Measurements from ENCODE around the gene C1orf226. TPM values are rescaled to one million over a fixed set of nuclear protein-coding genes. Genes with fewer than 3 reads are reported as not detected.

Gene C1orf226
- total and polyA plus RNA-seq, 12 donors: 1.0 to 6.7 (median 5.3) TPM

GRCh38 chr1:162391790-162392563, 10.4 kb downstream of the C1orf226 start:
- no peaks in the 10 kb centered on the region for H3K9me3 ChIP-seq
- H3K4me3 ChIP-seq: no peak overlapping the region
- DNase-seq (no peak), ATAC-seq (peak in 1 of 8 donors; percentile 53)
- WGBS, 2 donors: 26 to 47% methylated on average over 4 of the region's 4 CpGs
- H3K27me3 ChIP-seq: peaks cover 3 to 23% (median 6%) of the 10 kb centered on the region in 7 donors
- peaks cover 0 to 5% (median 0%) of the 10 kb centered on the region in 9 donors for H3K4me1 ChIP-seq
- no peak overlapping the region for H3K27ac ChIP-seq
- no peaks in the 10 kb centered on the region for H3K36me3 ChIP-seq
- intact Hi-C loops (cut with DNase I): loop anchor here in 8 of 10 donors (1.0 to 10.0 kb wide), 8 partner anchors 107 to 600 kb away; no protein-coding TSS in a partner anchor
- TF ChIP-seq CTCF (IDR thresholded peaks at IDR 0.05): peak; percentile 52 to 87 (median 78)

GRCh38 chr1:162396201-162396906, 14.8 kb downstream of the C1orf226 start:
- H3K4me3 ChIP-seq: no peak overlapping the region
- DNase-seq (no peak), ATAC-seq (no peak)
- 89 to 95% methylated on average over 3 of the region's 3 CpGs for WGBS, 2 donors
- H3K36me3 ChIP-seq: no peaks in the 10 kb centered on the region
- H3K9me3 ChIP-seq: no peaks in the 10 kb centered on the region
- intact Hi-C loops (cut with DNase I): loop anchor here in 1 of 10 donors (10.0 kb wide), 1 partner anchor 112 kb away; no protein-coding TSS in a partner anchor
- no peak overlapping the region for H3K27ac ChIP-seq
- no peak for TF ChIP-seq CTCF (IDR thresholded peaks at IDR 0.05)
- peaks cover 0 to 5% (median 0%) of the 10 kb centered on the region in 9 donors for H3K4me1 ChIP-seq
- H3K27me3 ChIP-seq: peaks cover 3 to 34% (median 25%) of the 10 kb centered on the region in 7 donors

- Histone ChIP-seq H3K27ac (no peak overlapping the region), H3K9me3 (no peaks in the 10 kb centered on the region), H3K36me3 (no peaks in the 10 kb centered on the region), H3K27me3 (peaks cover 3 to 34% (median 25%) of the 10 kb centered on the region in 7 donors), H3K4me1 (peaks cover 0 to under 1% (median 0%) of the 10 kb centered on the region in 9 donors), H3K4me3 (no peak overlapping the region)
- TF ChIP-seq CTCF (IDR thresholded peaks at IDR 0.05): no peak
- DNase-seq: no peak
- WGBS, 2 donors: 75 to 83% methylated on average over 3 of the region's 3 CpGs
- intact Hi-C loops (cut with DNase I): loop anchor here in 1 of 10 donors (10.0 kb wide), 1 partner anchor 112 kb away; no protein-coding TSS in a partner anchor
- ATAC-seq: peak in 1 of 8 donors; percentile 41
These were observed 15.5 kb downstream of the C1orf226 start for GRCh38 chr1:162397039-162397448.

- Histone ChIP-seq H3K4me1 (no peaks in the 10 kb centered on the region), H3K9me3 (no peaks in the 10 kb centered on the region), H3K4me3 (no peak overlapping the region), H3K36me3 (no peaks in the 10 kb centered on the region), H3K27me3 (peaks cover 3 to 35% (median 25%) of the 10 kb centered on the region in 7 donors), H3K27ac (no peak overlapping the region)
- no peak for TF ChIP-seq CTCF (IDR thresholded peaks at IDR 0.05)
- 42 to 60% methylated on average over 3 of the region's 3 CpGs for WGBS, 2 donors
- intact Hi-C loops (cut with DNase I): loop anchor here in 1 of 10 donors (10.0 kb wide), 1 partner anchor 113 kb away; no protein-coding TSS in a partner anchor
- DNase-seq (no peak), ATAC-seq (no peak)
These were observed 16.5 kb downstream of the C1orf226 start for GRCh38 chr1:162397943-162398560.
